ENCODE results near the gene SMCR8.
"Not testable (repeated sequence)": the region's sequence is repeated elsewhere in the genome, so short reads cannot be mapped to it uniquely, and the experiment has no call there.

SMCR8 gene

GRCh38 chr17:18318771-18319450, 3.8 kb downstream of the SMCR8 start:
- FAIRE-seq = no peak

DNA sequence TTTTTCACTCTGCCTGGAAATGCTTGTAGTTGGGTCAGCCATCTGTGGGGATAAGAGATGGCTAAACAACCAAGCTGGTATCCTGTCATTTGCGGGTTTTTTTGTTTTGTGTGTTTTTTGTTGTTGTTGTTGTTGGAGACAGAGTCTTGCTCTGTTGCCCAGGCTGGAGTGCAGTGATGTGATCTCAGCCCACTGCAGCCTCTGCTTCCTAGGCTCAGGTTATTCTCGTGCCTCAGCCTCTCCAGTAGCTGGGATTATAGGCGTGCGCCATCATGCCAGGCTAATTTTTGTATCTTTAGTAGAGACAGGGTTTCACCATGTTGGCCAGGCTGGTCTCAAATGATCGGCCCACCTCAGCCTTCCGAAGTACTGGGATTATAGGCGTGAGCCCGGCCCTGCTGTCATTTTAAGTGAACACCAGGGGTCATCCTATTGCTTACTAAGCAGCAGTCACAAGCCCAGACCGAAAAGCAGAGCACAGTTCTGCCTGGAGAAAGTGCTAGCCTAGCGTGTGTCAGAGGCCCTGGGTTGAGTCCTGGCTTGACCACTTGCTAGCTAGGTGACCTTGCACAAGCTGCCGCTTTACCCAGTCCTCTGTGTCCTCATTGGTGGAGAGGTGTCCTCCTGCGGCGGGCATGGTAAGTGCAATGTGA, 4.6 kb downstream of the SMCR8 start:
- FAIRE-seq = no peak
- DNase-seq (ENCODE audit: low spot score) = no peak

More at GRCh38 chr17:18318771-18319450, 3.8 kb downstream of the SMCR8 start:
- DNase-seq (ENCODE audit: low spot score) = no peak

DNA sequence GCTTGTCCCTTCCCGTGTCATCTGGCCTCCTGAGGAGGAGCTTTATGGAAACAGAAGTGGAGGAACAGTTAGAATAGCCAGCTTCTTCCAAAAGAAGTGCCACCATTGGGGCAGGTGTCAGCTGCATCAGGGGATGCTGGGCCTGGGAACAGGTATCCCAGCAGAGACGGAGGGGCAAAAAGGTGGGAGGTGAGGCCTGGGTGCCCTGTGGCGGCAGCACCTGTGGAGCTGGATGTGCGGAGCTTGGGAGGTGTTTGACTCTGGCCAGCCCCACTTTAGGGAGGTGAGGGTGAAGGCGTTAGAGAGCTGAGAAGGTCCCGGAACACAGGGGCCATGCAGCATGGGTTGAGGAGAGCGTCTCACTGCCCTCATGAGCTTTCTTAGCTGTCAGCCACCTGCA, 5.2 kb downstream of the SMCR8 start:
- no peak for DNase-seq (ENCODE audit: low spot score)
- FAIRE-seq = no peak

DNA sequence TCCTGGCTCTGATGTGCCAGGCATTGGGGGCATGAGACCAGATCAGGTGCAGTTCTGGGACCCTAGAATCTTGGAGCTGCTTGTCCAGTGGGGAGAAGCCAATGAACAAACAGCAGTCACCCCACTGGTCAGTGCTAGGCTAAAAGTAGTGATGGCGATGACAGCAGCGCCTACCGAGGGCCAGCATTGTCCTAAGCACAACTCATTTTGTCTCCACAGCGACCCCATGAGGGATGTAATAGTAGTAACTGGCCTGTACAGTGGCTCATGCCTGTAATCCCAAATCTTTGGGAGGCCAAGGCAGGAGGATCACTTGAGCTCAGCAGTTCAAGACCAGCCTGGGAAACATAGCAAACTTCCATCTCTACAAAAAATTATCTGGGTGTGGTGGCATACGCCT, 6.2 kb downstream of the SMCR8 start:
- DNase-seq (ENCODE audit: low spot score) (no peak), FAIRE-seq (no peak)

- FAIRE-seq (no peak), DNase-seq (ENCODE audit: low spot score) (no peak)
Observed at GRCh38 chr17:18322522-18322921, 7.4 kb downstream of the SMCR8 start.

GRCh38 chr17:18323007-18323406, 7.9 kb downstream of the SMCR8 start:
- DNase-seq (ENCODE audit: low spot score) (no peak), FAIRE-seq (no peak)

- no peak for FAIRE-seq
- DNase-seq (ENCODE audit: low spot score) = no peak
Observed at GRCh38 chr17:18323507-18324139, 8.5 kb downstream of the SMCR8 start.

DNA sequence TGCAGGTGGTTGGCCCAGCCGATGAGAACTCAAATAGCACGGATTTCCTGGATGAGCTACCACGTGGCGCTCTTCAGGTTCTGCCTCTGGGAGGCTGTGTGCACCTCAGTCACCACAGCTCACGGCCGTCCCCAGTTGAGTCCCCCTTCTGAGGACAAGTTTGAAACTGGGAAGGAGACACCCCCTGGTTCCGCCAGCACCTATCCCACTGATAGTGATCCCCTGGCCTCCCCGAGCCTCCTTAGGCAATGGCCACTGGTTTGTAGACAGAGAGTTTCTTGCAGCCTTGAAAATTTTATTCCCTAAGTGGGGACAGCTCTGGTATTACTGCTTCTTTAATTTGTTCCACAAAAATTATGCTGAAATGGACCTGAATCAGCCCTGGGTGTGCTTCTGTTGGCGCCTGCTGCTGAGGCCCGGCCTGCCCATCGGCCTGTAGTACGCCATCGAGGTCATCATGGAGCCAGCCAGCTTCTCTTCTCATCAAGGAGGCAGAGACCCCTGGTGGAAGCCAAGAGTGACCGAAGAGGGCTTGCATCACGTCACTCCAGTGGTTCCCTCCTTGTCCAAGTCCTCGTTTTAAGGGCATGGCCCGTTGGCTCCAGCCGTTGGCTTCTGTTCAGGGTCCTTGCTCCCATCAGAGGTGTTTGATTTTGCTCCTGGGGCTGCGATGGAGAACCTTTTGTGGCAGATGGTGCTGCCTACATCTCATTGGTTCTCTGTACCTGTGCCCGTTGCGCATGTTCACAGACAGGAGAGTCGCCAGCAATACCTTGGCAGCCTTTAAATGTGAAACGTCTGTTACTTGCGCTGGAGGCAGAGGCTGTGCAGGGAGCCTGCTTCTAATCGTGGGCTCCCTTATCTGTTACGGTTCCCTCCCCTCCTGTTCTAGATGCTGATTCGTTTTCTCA, 9.3 kb downstream of the SMCR8 start:
- no peak for DNase-seq (ENCODE audit: low spot score)
- FAIRE-seq = no peak

DNA sequence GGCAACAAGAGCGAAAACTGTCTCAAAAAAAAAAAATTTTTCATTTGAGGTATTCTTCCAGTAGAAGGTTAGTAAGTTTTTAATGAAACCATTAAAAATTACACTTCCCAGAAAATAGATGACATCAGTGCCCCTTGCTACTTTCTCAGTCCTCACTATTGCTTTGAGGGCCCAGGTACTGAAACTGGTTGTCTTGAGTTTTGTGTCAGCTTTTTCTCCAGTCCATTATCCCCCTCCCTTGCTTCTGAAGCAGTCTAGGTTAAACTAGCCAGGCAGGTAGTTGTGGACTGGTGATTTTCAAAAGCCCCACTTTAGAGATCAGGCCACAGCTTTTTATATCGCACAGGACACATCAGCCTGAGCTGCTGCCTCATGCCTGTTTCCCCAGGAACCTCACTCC, 10.9 kb downstream of the SMCR8 start:
- FAIRE-seq (no peak), DNase-seq (ENCODE audit: low spot score) (no peak)

DNA sequence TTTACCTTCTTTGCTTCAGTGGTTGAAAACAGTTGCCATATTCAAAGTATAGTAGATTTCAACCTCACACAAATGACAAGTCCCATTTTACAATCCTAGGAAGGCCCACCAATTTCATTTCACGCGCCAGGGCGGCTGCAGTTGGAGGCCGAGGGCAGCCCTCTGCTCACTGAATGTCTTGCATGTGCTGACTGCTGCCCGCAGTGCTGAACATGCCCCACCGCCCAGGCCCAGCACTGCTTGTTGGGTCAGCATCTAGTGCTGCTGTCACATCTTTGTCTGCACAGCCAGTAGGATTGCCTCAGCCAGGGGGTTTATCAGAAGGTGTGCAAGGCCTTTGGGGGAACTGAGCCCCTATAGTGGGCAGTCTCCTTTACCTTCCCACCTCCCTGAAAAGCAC, 11.5 kb downstream of the SMCR8 start:
- no peak for DNase-seq (ENCODE audit: low spot score)
- FAIRE-seq = no peak

- no peak for DNase-seq (ENCODE audit: low spot score)
- FAIRE-seq = no peak
Observed at GRCh38 chr17:18327093-18327492, 12.0 kb downstream of the SMCR8 start.

DNA sequence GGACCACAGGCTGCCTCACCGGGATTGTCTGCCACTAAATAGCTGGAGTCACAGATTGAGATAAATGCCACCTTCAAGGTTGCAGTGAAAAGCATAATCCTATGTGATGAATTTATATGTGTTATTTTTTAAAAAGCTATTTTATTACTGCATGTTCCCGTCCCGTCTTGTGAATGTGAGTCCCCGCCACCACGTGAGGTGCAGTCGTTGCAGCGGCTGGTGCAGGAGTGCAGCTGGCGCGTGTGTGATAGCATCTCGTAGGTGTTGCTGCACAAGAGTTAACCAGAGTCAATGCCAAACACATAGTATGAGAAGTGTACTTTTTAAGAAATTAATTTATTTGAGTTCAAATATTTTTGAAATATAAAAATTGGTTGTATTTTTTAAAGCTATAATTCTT, 12.5 kb downstream of the SMCR8 start:
- DNase-seq (ENCODE audit: low spot score) (no peak), FAIRE-seq (no peak)

DNA sequence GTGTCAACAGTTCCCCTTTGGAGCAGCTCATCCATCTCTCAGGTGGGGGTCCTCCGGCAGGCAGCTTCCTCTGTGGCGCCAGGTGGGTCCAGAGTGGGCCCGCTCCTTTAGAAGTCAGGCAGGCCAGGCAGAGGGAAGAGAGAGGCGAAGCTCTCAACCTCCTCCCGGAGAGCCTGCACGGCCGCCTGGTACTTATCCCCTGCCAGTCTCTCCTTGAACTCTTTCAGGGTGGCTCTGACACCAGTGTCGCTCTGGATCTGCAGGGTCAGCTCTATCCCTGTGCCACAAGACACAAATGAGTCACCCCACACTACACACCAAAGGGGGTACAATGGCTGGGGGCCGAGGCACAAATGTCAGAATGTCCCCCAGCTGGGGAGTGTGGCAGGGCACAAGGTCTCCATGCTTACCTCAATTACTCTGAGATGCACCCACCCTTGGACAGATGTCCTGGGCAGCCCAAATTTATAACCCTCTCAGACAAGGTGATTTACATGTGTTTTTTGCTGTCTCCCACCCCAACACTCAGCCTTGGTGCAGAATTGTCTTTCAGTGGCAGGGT, 13.6 kb downstream of the SMCR8 start:
- FAIRE-seq (no peak), DNase-seq (ENCODE audit: low spot score) (no peak)

DNA sequence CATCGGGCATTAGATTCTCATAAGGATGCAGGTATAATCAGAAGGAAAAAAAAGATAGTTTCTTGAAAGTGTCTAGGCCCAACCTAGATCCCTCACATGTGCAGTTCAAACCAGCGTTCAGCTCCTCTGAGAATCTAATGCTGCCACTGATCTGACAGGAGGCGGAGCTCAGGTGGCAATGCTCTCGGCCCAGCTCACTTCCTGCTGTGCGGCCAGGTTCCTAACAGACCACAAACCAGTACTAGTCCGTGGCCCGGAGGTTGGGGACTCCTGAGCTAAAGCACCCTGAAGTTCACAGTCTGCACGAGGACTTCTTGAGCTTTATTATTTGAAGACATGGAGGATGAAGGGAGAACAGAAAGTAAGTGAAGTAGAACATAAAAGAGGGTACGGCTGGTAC, 16.8 kb downstream of the SMCR8 start:
- DNase-seq (ENCODE audit: low spot score) (no peak), FAIRE-seq (no peak)

DNA sequence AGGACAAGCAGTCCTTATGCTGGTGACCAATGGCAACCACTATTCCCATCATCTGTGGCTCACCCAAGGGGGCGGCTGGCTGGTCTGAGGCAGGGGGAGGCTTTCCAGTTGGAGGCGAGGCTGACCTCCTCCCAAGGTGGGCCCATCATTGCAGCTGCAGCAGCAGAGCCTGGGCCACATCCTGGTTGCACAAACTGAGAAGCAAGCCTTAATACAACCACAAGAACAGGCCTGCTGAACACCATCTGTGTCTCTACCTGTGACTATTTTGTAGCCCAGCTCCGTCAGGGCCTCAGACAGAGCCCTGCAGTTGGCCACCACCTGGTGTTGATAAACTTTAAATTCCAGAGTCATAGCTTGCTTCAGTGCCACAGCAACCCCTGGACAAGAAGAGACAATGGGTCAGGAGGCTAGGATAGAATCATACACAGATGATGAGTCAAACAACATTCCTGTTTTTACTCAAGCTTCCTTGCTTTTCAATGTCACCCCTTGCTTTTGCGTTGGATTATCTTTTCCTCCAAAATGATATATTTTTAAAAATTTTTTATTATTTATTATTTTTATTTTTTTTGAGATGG, 17.9 kb downstream of the SMCR8 start:
- DNase-seq (ENCODE audit: low spot score) (no peak), FAIRE-seq (no peak)

DNA sequence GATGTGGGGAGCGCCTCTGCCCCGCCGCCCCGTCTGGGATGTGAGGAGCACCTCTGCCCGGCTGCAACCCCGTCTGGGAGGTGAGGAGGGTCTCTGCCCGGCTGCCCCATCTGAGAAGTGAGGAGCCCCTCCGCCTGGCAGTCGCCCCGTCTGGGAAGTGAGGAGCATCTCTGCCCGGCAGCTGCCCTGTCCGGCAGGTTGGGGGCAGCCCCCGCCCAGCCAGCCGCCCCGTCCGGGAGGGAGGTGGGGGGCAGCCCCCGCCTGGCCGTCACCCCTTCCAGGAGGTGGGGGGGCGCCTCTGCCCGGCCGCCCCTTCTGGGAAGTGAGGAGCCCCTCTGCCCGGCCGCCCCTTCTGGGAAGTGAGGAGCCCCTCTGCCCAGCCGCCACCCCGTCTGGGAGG, 23.1 kb downstream of the SMCR8 start:
- not testable (repeated sequence) for FAIRE-seq; DNase-seq (ENCODE audit: low spot score)

GRCh38 chr17:18339933-18340332, 24.8 kb downstream of the SMCR8 start:
- DNase-seq (ENCODE audit: low spot score) = no peak
- no peak for FAIRE-seq

DNA sequence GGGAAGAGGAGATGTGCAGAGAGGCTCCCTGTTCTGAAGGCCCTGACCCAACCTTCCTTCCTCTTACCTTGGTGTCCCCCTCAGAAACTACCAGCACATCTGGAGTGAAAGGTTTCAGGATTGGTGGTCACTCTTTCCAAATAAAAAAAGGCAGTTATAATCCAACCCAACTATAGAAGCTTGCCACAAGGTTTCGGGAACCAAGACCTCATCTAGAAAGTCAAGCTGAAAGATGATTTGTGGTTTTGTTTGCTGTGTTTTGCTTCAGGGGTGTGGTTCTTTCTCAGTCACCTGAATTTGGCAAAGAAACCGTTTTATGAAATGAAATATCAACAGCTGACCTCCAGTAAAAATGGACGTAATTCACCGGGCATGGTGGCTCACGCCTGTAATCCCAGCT, 28.9 kb downstream of the SMCR8 start:
- FAIRE-seq (no peak), DNase-seq (ENCODE audit: low spot score) (no peak)

DNA sequence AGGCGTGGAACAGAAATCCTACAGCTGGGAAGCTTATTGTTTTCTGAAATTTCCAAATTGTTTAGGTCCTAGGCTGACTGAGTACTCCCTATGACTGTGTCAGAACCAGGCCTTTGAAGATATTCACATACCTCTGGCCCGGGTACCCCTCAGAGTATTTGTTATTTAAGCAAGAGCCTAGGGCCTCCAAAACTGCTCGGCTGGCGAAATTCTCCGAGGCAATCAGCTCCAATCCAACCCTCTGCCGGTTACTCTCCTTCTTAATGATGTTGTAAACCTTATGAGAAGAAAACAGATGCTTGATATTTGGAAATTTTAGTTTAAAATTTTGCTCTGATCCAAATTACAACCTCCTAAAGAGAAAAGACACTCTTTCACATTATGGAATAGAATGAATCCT, 38.4 kb downstream of the SMCR8 start:
- DNase-seq (ENCODE audit: low spot score) (no peak), FAIRE-seq (no peak)

- DNase-seq (ENCODE audit: low spot score) (no peak), FAIRE-seq (no peak)
Observed at GRCh38 chr17:18356624-18357023, 41.5 kb downstream of the SMCR8 start.

GRCh38 chr17:18360518-18360917, 45.4 kb downstream of the SMCR8 start:
- FAIRE-seq (no peak), DNase-seq (ENCODE audit: low spot score) (no peak)
